Measurements from ENCODE around the gene CARNS1. TPM values are rescaled to one million over a fixed set of nuclear protein-coding genes. Genes with fewer than 3 reads are reported as not detected.
"Not testable (repeated sequence)": the region's sequence is repeated elsewhere in the genome, so short reads cannot be mapped to it uniquely, and the experiment has no call there.

Gene CARNS1
- total RNA-seq, 4 donors from 2014 or later, result 0.21 to 0.94 (median 0.74) TPM

- Histone ChIP-seq H3K9me3 (no peaks in the 10 kb centered on the region), H3K27me3 (no peaks in the 10 kb centered on the region), H3K4me3 (peak overlapping the region; percentile 87), H3K36me3 (no peaks in the 10 kb centered on the region), H3K4me1 (peaks cover 59% of the 10 kb centered on the region), H3K27ac (peak overlapping the region; percentile 94)
- TF ChIP-seq POLR2AphosphoS5 (IDR thresholded peaks at IDR 0.05) (no peak), POLR2A (IDR thresholded peaks at IDR 0.05) (no peak), EP300 (IDR thresholded peaks at IDR 0.05) (no peak), CTCF (IDR thresholded peaks at IDR 0.05) (no peak)
- no CpG with 5 or more reads among the region's 97 CpGs for WGBS
- DNase-seq (ENCODE audit: low spot score in 2 of 2), result peak; percentile 97 to 98
Measured at GRCh38 chr11:67420646-67421429, 5.4 kb downstream of the CARNS1 start.

GRCh38 chr11:67421430-67422031 lies 6.1 kb downstream of the CARNS1 start:
- Histone ChIP-seq H3K27me3 (no peaks in the 10 kb centered on the region), H3K27ac (peak overlapping the region; percentile 94), H3K4me3 (peak overlapping the region; percentile 87), H3K4me1 (peaks cover 52% of the 10 kb centered on the region), H3K36me3 (no peaks in the 10 kb centered on the region), H3K9me3 (no peaks in the 10 kb centered on the region)
- TF ChIP-seq EP300 (IDR thresholded peaks at IDR 0.05) (no peak), POLR2AphosphoS5 (IDR thresholded peaks at IDR 0.05) (no peak), CTCF (IDR thresholded peaks at IDR 0.05) (no peak), POLR2A (IDR thresholded peaks at IDR 0.05) (no peak)
- 69% methylated on average over 22 of the region's 22 CpGs for WGBS
- no peak for DNase-seq (ENCODE audit: low spot score in 2 of 2)

- H3K9me3 ChIP-seq, result no peaks in the 10 kb centered on the region
- H3K4me1 ChIP-seq, result peaks cover 47% of the 10 kb centered on the region
- H3K27ac ChIP-seq, result no peak overlapping the region
- 56% methylated on average over 6 of the region's 6 CpGs for WGBS
- H3K27me3 ChIP-seq, result no peaks in the 10 kb centered on the region
- no peak for DNase-seq (ENCODE audit: low spot score in 2 of 2)
- no peaks in the 10 kb centered on the region for H3K36me3 ChIP-seq
- TF ChIP-seq POLR2AphosphoS5 (IDR thresholded peaks at IDR 0.05) (no peak), EP300 (IDR thresholded peaks at IDR 0.05) (no peak)
- H3K4me3 ChIP-seq, result no peak overlapping the region
Measured at GRCh38 chr11:67422891-67423290, 7.4 kb downstream of the CARNS1 start.

- no peak for TF ChIP-seq CTCF (IDR thresholded peaks at IDR 0.05)
- TF ChIP-seq EP300 (IDR thresholded peaks at IDR 0.05), result no peak
- TF ChIP-seq POLR2AphosphoS5 (IDR thresholded peaks at IDR 0.05), result no peak
- no peak for TF ChIP-seq POLR2A (IDR thresholded peaks at IDR 0.05)
- 82% methylated on average over 13 of the region's 13 CpGs for WGBS
- H3K36me3 ChIP-seq, result no peaks in the 10 kb centered on the region
- H3K4me1 ChIP-seq, result peaks cover 42% of the 10 kb centered on the region
- H3K9me3 ChIP-seq, result no peaks in the 10 kb centered on the region
- no peak overlapping the region for H3K4me3 ChIP-seq
- no peak for DNase-seq (ENCODE audit: low spot score in 2 of 2)
- no peak overlapping the region for H3K27ac ChIP-seq
- H3K27me3 ChIP-seq, result no peaks in the 10 kb centered on the region
Measured at GRCh38 chr11:67423466-67423865, 8.0 kb downstream of the CARNS1 start.

GRCh38 chr11:67423891-67424613 lies 8.6 kb downstream of the CARNS1 start:
- DNase-seq (ENCODE audit: low spot score in 2 of 2), result no peak
- H3K9me3 ChIP-seq, result no peaks in the 10 kb centered on the region
- H3K36me3 ChIP-seq, result no peaks in the 10 kb centered on the region
- H3K27me3 ChIP-seq, result no peaks in the 10 kb centered on the region
- no peak overlapping the region for H3K4me3 ChIP-seq
- WGBS, result 88% methylated on average over 25 of the region's 34 CpGs
- H3K27ac ChIP-seq, result no peak overlapping the region
- TF ChIP-seq CTCF (IDR thresholded peaks at IDR 0.05) (no peak), POLR2A (IDR thresholded peaks at IDR 0.05) (no peak), EP300 (IDR thresholded peaks at IDR 0.05) (no peak), POLR2AphosphoS5 (IDR thresholded peaks at IDR 0.05) (no peak)
- peaks cover 40% of the 10 kb centered on the region for H3K4me1 ChIP-seq

GRCh38 chr11:67427364-67427859 lies 11.9 kb downstream of the CARNS1 start:
- WGBS, result 76% methylated on average over 19 of the region's 19 CpGs
- DNase-seq (ENCODE audit: low spot score in 2 of 2); H3K27me3 ChIP-seq: not testable (repeated sequence)

More at GRCh38 chr11:67427364-67427859, 11.9 kb downstream of the CARNS1 start:
- H3K9me3 ChIP-seq, result not testable (repeated sequence)
- H3K36me3 ChIP-seq, result peaks cover 14% of the 10 kb centered on the region
- peak overlapping the region; percentile 95 for H3K4me3 ChIP-seq
- H3K27ac ChIP-seq, result peak overlapping the region; percentile 96
- H3K4me1 ChIP-seq, result peaks cover 38% of the 10 kb centered on the region
